Epithelial cell of proximal tubule (primary cell): ENCODE results near the gene ZNF407. TPM values are rescaled to one million over a fixed set of nuclear protein-coding genes. Genes with fewer than 3 reads are reported as not detected.

Source experiments
- DNase-seq: peaks from one replicate; pipeline ENCODE4 v3.0.0-alpha.2; 2011; ENCODE audit warnings: low read depth
- H3K4me3 ChIP-seq: 2 replicates; pipeline ENCODE4 v1.5.1; 2011; ENCODE audit warnings: low read depth, mild to moderate bottlenecking, low read length
- CTCF ChIP-seq: conservative IDR thresholded peaks from 2 replicates; pipeline ENCODE4 v1.5.1; 2012; ENCODE audit warnings: low read depth, mild to moderate bottlenecking, low read length
- total RNA-seq: library from RNA; depleted of rRNA; stranded (reverse); fragments of >200 nt; gene quantifications from 2 replicates; pipeline ENCODE4 v1.2.3, GENCODE V29; 2015

The ZNF407 gene
- total RNA-seq, 1 donor from 2014 or later: 3.0 TPM

- no peak for TF ChIP-seq CTCF
- no peak overlapping the region for H3K4me3 ChIP-seq
- no peak for DNase-seq
These were observed 191.4 kb downstream of the ZNF407 start for GRCh38 chr18:74789078-74789477.

DNA sequence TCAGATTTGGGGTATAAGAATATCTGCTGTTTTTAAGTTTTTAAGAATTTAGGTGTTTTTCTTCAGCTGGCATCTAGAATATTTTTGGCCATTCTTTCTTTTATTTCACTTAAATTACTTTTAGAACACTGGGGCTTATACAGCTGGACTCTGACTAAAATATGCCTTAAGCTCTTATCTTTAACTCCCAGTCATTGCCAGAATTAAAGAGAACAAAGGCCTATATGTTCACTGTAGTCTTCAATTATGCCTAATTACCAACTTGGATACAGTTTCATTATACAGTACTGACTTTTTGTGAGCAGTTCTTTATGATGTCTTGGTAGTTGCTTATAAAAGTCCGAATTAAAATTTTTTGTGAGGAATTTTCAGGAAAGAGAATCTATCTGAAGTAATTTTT lies 192.8 kb downstream of the ZNF407 start:
- no peak overlapping the region for H3K4me3 ChIP-seq
- no peak for TF ChIP-seq CTCF
- no peak for DNase-seq

- no peak for TF ChIP-seq CTCF
- no peak for DNase-seq
- no peak overlapping the region for H3K4me3 ChIP-seq
These were observed 194.0 kb downstream of the ZNF407 start for GRCh38 chr18:74791501-74792194.

DNA sequence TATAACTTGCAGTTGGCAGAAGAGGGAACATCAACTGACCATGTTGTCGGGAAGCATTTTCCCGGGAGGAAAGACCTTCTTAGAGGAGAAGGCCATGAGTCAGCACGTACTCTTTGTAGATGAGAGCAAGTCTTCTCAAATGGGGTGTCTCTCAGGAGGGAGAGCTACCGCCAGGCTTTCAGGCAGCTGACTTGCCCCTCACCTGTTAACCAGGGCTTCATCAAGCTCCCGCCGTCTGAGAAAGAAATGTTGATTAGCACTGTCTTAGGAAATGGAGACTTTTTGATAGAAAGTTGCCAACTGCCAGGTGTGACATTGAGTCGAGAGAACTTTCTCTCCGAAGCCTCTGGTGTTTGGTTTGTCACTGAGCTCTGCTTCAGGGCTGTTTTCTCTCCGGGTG lies 196.1 kb downstream of the ZNF407 start:
- no peak overlapping the region for H3K4me3 ChIP-seq
- no peak for DNase-seq
- TF ChIP-seq CTCF: no peak

DNA sequence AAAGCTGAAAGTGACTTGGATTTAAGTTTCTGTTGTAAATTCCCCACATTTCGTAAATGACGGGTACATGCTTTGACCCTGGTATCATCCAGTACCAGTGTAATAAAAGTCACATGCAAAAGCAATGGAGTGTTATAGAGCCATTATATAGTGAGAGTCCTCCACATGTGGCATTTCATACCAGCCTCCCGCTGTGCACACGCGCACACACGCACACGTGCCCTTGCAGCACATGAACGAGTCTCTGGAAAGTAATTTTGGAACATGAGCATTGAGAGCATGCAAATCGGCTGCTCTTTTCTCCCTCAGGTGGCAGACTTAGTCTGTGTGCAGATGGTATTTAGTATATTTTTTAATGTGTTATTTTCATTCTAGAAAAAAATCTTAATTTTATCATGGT lies 198.1 kb downstream of the ZNF407 start:
- no peak overlapping the region for H3K4me3 ChIP-seq
- TF ChIP-seq CTCF: no peak
- DNase-seq: no peak

DNA sequence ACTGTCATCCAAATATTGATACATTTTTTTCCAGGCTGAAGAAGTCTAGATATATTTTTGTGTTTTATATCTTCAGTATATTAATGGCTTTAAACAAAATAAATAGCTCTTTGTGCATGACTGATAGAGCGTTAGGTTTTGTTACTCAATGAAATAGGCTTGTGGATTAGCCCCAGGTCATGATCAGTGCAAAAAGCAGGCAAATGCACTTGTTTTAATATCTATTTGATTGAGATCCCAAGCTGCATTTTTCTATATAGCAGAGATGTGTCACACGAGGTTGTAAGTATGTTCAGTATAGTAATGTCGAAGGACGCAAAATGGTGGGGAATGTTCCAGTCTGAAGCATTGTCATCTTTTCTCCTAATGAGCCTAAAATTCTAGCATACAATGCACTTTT lies 198.5 kb downstream of the ZNF407 start:
- no peak for TF ChIP-seq CTCF
- H3K4me3 ChIP-seq: no peak overlapping the region
- no peak for DNase-seq
